Measurements from ENCODE around the gene FBXW5. TPM values are rescaled to one million over a fixed set of nuclear protein-coding genes. Genes with fewer than 3 reads are reported as not detected.
A peak's percentile ranks its signal among the peaks of the same experiment; 100 is the strongest.

FBXW5 gene
- total and polyA plus RNA-seq, 10 of the 15 experiments (the other 5 are each of a cell fraction or from before 2014, with no cell fraction given) = 0.21 to 97.3 (median 44.5) TPM

DNA sequence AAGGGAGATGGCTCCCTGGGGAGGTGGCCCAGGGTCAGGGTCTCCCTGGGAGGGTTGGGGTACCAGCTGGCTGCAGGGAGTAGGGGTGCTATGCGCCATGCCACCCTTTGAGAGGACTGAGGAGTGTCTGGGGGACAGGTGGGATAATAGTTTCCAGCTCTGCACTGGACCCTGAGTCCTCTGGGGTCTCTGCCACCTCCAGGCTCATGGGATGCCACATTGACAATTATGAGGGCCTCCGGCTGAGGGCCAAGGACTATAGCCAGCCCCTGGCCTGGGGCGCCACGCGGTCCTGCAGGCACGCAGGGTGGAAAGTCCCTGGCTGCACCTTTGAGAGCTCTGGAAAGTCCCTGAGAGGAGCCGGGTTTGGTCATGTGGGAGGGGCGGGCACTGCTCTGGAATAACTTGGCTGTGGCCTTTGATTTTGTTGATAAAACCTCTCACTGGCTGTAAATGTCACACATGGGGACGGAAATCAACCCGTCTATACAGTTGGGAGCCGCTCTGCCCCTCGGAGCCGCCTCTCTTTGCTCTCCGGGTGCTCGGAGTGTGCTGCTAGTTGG, 42.2 kb downstream of the FBXW5 start (continued):
- TF ChIP-seq, protein P1, sequence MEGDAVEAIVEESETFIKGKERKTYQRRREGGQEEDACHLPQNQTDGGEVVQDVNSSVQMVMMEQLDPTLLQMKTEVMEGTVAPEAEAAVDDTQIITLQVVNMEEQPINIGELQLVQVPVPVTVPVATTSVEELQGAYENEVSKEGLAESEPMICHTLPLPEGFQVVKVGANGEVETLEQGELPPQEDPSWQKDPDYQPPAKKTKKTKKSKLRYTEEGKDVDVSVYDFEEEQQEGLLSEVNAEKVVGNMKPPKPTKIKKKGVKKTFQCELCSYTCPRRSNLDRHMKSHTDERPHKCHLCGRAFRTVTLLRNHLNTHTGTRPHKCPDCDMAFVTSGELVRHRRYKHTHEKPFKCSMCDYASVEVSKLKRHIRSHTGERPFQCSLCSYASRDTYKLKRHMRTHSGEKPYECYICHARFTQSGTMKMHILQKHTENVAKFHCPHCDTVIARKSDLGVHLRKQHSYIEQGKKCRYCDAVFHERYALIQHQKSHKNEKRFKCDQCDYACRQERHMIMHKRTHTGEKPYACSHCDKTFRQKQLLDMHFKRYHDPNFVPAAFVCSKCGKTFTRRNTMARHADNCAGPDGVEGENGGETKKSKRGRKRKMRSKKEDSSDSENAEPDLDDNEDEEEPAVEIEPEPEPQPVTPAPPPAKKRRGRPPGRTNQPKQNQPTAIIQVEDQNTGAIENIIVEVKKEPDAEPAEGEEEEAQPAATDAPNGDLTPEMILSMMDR (IDR thresholded peaks at IDR 0.05 in 2 of 3, conservative IDR thresholded peaks at IDR 0.05 in 1 of 3; ENCODE audit: control insufficient read depth in 2 of 3, extremely low read depth in 1 of 3, insufficient read depth in 1 of 3, low read depth in 3 of 3, low read length in 3 of 3) = no peak
- TF ChIP-seq CBFB (IDR thresholded peaks at IDR 0.05; ENCODE audit: low read depth) = no peak; the same call in 1 of the 2 replicates
- no peak; the same call in 1 of the 2 replicates for TF ChIP-seq ZNF217 (IDR thresholded peaks at IDR 0.05)
- TF ChIP-seq ZNF274 (IDR thresholded peaks at IDR 0.05; ENCODE audit: insufficient read depth, insufficient read length) = no peak
- no peak for TF ChIP-seq RBBP5 (conservative IDR thresholded peaks at IDR 0.05)
- no peak for TF ChIP-seq SP1 (IDR thresholded peaks at IDR 0.05; ENCODE audit: low read depth, low read length)
- no peak for TF ChIP-seq CBX5 (IDR thresholded peaks at IDR 0.05; ENCODE audit: low read depth)
- TF ChIP-seq, protein P2, sequence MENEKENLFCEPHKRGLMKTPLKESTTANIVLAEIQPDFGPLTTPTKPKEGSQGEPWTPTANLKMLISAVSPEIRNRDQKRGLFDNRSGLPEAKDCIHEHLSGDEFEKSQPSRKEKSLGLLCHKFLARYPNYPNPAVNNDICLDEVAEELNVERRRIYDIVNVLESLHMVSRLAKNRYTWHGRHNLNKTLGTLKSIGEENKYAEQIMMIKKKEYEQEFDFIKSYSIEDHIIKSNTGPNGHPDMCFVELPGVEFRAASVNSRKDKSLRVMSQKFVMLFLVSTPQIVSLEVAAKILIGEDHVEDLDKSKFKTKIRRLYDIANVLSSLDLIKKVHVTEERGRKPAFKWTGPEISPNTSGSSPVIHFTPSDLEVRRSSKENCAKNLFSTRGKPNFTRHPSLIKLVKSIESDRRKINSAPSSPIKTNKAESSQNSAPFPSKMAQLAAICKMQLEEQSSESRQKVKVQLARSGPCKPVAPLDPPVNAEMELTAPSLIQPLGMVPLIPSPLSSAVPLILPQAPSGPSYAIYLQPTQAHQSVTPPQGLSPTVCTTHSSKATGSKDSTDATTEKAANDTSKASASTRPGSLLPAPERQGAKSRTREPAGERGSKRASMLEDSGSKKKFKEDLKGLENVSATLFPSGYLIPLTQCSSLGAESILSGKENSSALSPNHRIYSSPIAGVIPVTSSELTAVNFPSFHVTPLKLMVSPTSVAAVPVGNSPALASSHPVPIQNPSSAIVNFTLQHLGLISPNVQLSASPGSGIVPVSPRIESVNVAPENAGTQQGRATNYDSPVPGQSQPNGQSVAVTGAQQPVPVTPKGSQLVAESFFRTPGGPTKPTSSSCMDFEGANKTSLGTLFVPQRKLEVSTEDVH (IDR thresholded peaks at IDR 0.05; ENCODE audit: low read depth, partially characterized antibody) = no peak
- no peak for TF ChIP-seq SUZ12 (IDR thresholded peaks at IDR 0.05; ENCODE audit: unreplicated experiment)
- TF ChIP-seq FOXK2 (IDR thresholded peaks at IDR 0.05) = no peak
- 0 out of 2 replicates have a peak, but pooled peaks have one; percentile 23 for TF ChIP-seq TAF1 (IDR thresholded peaks at IDR 0.05; ENCODE audit: borderline replicate concordance, low read depth, low read length)
- TF ChIP-seq, protein P3, sequence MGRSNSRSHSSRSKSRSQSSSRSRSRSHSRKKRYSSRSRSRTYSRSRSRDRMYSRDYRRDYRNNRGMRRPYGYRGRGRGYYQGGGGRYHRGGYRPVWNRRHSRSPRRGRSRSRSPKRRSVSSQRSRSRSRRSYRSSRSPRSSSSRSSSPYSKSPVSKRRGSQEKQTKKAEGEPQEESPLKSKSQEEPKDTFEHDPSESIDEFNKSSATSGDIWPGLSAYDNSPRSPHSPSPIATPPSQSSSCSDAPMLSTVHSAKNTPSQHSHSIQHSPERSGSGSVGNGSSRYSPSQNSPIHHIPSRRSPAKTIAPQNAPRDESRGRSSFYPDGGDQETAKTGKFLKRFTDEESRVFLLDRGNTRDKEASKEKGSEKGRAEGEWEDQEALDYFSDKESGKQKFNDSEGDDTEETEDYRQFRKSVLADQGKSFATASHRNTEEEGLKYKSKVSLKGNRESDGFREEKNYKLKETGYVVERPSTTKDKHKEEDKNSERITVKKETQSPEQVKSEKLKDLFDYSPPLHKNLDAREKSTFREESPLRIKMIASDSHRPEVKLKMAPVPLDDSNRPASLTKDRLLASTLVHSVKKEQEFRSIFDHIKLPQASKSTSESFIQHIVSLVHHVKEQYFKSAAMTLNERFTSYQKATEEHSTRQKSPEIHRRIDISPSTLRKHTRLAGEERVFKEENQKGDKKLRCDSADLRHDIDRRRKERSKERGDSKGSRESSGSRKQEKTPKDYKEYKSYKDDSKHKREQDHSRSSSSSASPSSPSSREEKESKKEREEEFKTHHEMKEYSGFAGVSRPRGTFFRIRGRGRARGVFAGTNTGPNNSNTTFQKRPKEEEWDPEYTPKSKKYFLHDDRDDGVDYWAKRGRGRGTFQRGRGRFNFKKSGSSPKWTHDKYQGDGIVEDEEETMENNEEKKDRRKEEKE (IDR thresholded peaks at IDR 0.05) = no peak
- TF ChIP-seq, protein P4, sequence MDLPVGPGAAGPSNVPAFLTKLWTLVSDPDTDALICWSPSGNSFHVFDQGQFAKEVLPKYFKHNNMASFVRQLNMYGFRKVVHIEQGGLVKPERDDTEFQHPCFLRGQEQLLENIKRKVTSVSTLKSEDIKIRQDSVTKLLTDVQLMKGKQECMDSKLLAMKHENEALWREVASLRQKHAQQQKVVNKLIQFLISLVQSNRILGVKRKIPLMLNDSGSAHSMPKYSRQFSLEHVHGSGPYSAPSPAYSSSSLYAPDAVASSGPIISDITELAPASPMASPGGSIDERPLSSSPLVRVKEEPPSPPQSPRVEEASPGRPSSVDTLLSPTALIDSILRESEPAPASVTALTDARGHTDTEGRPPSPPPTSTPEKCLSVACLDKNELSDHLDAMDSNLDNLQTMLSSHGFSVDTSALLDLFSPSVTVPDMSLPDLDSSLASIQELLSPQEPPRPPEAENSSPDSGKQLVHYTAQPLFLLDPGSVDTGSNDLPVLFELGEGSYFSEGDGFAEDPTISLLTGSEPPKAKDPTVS (IDR thresholded peaks at IDR 0.05; ENCODE audit: low read depth, low read length) = no peak
- no peak for TF ChIP-seq ATF7 (IDR thresholded peaks at IDR 0.05; ENCODE audit: low read depth)
- TF ChIP-seq KAT2A (conservative IDR thresholded peaks at IDR 0.05; ENCODE audit: control insufficient read depth, low read depth, low read length) = no peak
- peak; percentile 22 for TF ChIP-seq RUNX3 (IDR thresholded peaks at IDR 0.05; ENCODE audit: low read length)
- no peak for TF ChIP-seq ZBTB11 (CRISPR knock-in tag; IDR thresholded peaks at IDR 0.05)
- TF ChIP-seq SMC3 (IDR thresholded peaks at IDR 0.05; ENCODE audit: borderline replicate concordance, low read length) = peak; percentile 2; the same call in 1 of the 2 replicates
